NOMO-1 treated with dmso at 0.1 percent for 144 hours (cell line): ENCODE results near the gene TSPAN2.

Source experiments
- DNase-seq: peaks from one replicate; lab custom pipeline; 2025; ENCODE audit not compliant: unreplicated experiment; lab: John Stamatoyannopoulos, UW

The TSPAN2 gene

DNA sequence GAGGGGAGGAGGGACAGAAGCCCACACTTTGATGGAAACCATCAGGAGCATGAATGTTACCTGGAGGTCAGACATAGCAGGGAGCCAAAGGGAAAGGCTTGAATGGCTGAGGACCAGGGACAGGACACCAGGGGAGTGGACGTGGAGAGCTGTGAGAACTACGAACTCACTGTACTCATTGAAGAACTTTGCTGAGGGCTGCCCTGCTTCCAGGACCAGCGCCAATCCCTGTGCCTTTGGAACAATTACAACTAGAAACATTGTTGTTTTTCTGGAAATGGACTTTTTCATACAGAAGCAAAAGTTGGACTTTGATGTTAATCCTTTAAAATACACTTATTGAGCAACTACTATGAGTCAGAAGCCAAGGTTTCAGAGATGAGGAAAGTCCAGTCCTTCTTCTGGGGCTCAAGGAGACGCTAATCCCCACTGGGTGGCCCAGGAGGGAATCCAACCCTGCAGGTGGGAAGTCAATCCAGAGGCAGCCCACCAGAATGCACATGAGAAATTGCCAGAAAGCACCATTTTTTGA lies 12.9 kb downstream of the TSPAN2 start:
- DNase-seq: no peak

DNA sequence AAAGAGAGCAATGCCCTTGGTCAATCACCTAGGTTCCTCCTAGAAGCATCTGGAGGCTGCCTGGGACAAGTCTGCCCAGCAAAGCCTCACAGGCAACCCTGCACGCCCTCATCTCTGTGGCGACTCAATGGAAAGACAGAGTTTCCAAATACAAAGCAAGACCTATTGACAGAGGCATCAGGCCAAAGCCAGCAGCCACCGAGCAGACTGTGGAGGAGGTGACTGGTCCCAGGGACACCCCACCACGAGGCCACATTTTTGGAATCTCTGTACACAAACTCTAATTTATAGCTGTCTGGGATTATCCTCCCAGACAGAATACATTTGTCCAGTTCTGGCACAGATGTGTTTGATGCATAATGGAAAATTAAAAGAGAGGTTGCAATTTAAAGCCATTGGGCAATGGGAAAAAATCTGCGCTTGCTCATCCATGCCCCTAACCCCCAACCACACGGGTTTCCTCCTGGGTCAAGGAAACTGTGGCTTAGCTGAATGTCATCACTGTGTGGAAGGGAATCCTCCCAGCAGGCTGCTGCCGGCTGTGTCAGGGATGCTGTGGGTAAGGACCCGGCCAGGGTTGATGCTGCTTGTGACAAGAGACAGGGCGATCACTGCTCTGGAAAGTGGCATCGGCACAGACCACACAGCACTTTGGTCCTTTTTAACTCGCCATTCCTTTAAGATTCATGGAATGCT lies 14.3 kb downstream of the TSPAN2 start:
- DNase-seq: no peak

DNA sequence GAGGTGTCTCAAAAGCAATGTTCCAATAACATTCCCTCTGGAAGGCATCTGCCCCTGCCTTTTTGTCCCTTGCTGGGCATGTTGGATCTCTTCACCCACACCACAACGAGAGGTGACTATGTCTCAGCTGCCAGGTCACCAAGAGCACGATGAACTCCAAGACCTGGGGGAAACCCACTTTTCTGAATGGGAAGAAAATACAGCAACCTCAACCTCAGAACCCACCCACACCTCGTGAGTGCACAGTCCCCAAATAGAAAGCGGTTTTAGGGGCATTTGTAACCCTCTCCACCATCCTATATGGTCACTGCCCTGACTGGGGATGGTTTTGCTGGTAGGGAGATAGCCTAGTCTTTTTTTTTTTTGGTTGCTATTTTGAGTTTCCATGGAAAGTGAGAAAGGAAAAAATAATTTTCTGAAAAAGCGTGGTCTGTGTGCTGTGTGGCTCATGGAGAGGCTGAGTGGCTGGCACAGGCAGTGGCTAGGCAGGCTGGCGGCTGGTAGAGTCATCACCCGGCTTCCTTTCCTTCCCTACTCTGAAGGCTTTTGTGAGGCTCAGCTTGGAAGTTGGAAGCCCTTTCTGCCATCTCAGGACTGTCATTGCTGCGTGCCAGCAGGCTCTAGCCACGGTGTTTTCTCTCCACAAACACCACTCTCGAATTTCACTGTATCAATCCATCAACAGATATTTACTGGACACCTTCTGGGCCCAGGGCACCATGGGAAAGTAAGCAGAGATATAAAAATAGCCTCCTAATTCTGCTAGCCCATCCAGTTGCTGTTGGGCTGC lies 15.8 kb downstream of the TSPAN2 start:
- DNase-seq: no peak

DNA sequence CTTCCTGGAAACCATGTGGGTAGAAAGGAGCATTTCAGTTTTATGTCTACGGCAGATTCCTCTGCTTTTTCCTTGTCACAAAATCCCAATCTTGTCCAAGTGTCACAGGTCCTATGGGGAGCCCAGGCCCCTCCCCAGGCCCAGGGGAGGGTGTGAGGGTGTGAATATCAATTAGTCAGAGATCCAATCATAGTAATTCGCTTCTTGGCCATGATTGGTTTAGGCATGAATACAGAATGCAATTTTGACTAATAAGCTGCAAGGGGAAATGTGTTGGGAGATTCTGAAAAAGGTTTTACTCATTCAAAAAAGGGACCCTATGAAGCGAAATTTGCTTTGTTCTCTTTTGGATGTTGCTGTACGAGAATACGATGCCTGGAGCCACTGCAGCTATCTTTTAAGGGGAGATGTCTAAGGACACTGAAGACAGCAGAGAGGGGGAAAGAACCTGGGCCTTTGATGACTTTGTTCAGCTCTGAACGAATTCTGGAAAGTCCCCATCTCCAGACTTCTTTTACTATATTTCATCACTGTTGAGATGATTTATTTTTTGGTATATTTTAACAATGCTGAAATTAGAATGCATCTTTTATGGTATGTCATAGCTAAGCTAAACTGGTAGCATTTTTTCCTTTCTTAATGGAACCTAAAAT lies 18.2 kb downstream of the TSPAN2 start:
- DNase-seq: no peak

DNA sequence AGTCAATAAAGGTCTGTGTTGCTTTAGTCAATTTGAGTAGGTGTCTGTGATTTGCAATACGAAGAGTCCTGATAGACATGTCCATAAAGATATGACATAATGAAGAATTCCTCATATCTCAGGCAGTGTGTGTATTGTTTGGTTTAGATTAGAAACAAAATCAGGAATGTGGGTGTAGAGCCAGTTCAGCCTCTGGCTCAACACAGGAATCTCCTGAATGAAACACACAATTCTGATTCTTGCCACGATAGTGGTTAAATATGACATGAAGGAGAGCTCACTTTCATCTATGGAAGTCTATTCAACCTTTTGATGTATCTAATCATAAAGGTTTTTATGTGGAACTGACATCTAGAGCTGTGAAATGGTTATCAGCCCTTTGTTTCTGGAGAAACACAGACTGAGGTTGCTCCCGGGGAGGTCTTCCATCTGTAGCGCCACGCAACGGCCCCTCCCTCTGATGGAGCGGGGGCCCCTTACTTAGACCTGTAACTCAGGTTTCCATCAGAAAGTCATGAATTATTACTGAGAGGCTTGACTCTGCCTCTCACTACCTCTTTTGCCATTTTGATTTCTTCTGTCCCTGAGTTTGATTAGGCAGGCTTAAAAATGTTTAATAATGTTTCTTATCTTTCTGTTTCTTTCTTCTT lies 19.5 kb downstream of the TSPAN2 start:
- DNase-seq: no peak

DNA sequence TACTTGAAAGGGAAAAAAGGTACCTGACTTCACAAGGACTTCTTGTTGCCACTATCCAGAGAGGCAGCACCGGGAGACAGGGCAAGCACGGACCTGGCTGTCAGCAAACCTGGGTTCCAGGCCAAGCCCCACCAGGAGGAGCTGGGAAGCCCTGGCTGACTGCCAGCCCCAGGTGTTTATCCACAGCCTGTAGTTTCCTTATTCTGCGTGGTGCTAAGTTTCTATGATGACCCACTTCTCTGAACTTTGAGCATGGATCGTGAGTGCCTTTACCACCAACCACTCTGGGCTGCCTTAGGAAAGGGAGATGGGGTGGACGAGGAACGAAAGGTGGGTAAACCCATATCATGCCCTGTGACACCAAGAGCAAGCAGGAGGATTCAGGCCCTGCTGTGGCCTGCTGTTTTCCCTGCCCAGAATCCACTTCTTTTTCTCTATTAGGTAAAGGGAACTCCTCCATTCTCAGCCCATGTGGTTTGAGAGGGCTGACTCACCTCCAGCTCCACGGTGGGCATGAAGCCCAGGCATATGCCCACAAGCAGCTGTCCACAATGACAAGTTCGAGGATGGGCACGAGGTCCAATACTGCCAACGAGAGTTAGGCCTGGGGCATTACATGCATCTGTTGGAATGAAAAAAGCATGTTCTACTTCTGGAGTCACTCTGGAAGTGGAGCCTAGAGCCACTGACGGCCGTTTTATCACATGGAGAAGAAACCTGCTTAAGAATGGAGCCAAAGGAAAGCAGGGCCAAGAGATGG lies 20.3 kb downstream of the TSPAN2 start:
- no peak for DNase-seq

DNA sequence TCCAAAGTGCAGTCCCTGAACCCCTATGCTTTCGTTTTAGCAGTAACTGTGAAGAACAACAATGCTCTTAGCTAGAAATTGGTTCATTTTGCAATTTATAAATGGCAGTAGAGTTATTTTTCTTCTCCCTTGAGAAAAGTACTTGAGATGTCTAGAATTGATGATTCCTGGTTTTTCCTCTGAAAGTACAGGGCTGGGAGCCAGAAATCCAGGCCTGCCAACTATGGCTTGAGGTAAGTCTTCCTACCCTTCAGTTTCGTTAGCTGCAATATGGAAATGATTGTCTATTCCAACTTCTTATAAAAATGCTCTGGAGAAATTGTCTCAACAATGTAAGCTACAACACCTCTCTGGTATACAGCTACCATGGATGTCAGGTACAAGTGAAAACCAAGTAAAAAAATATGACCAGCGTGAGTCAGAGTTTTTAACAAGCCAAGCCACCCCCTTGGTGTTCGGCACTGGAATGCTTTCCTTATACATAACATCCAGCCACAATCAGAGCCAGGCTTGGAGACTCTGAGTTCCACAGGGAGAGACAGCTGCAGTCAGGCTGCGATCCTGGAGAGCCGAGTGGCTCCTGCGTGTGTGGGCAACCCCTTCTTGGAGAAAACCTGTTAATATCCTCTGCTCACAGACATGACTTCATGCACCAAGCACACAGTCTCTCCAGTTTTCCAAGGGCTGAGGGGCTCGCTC lies 22.0 kb downstream of the TSPAN2 start:
- no peak for DNase-seq

DNA sequence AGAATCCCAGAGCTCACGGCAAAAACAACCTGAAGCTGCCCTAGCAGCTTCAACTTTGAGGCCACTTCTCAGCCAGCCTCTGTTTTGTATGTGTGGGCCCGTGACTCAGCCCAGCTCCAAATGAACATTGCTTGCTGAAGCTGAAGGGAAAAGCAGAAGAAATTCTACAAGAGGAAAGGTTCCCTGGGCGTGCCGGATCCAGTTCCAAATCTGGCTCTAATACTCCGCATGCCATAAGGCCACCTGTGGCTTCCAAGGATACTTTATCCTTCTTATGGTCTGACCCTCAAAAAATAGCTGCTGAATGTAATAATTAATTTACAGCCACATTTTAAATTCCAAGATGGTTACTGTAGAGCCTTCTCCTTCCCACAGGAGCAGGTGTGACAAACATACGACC lies 24.3 kb downstream of the TSPAN2 start:
- no peak for DNase-seq

DNA sequence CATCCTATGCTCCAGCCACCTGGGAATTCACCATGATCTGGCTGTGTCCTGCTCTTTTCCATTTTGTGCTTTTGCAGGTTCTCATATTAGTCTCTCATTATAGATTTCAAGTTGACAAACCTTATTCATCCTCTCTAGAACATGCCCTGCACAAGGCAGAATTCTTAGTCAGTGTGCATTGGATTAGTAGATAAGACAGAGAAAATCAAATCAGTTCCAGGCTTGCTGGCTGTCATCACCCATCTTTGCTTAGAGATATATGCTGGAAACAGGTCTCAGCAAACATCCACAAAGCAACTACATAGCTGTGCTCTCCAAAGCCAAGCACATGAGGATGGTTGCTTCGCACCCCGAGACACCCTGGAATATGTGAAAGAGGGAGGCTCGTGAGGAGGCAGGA lies 24.8 kb downstream of the TSPAN2 start:
- DNase-seq: no peak

DNA sequence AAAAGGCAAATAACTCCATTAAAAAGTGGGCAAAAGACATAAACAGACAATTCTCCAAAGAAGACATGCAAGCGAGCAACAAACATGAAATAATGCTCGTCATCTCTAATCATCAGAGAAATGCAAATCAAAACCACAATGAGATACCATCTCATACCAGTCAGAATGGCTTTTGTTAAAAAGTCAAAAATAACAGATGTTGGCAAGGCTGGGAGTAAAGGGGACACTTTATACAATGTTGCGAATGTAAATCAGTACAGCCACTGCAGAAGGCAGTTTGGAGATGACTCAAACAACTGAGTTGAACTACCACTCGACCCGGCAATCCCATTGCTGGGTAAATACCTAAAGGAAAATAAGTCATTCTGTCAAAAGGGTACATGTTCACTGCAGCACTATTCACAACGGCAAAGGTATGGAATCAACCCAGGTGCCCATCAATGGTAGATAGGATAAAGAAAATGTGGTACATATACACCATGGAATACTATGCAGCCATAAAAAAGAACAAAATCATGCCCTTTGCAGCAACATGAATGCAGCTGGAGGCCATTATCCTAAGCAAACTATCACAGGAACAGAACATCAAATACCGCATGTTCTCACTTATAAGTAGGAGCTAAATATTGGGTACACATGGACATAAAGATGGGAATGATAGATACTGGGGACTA lies 25.9 kb downstream of the TSPAN2 start:
- no peak for DNase-seq

DNA sequence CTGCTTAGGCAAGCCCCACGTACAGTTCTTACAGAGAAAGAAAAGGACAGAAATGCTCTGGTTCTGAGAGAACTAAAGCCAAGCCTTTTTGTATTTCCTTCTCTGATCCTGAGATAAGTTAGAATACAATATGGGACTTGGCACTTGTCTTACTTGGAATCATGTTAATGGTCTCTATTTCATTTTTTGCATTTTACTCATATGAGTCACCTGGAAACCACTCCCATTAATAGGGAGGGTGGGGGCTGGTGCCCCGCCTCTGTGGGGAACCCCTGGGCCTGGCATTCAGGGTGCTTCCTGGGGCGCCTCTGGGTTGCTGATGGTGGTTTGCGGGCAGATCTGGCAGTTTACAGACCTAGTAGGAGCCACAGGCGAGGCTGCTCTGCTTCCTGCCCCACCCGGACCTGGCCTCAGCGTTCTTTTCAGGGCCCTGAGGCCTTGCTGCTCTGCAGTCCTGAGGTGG lies 26.7 kb downstream of the TSPAN2 start:
- DNase-seq: peak; percentile 42

DNA sequence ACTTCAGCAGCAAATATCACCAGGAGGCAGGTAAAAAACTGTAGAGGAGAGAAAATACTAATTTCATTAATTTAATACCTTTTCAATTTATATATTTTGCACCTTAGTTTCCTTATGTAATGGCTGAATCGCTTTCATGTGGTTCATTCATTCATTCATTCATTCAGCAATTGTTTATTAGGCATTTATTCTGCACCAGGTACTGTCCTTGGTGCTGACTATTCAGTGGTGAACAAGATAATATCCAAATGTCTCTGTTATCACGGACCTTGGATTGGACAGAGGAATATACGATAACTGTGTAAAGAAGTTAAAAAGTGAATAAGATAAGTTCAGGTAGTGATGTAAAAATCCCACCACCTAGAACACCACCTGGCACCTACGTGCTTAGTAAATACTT lies 28.8 kb downstream of the TSPAN2 start:
- no peak for DNase-seq

DNA sequence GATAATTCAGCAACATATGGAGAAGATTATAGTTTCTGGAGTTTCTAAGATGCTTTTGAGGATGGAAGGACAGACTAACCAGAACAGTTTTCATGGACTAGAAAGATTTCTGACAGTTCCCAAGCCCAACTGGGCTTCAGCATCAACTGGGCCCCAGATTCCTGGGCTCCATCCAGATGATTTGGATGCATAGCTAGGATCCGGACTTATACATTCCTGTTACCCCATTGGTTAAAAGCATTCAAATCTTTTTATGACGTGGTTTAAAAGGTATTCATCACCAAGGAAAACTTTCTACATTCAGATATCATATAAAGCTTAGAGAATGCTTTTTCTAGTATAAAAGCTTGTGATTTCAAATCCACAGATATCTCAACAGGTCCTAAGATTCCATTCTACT lies 30.0 kb downstream of the TSPAN2 start:
- no peak for DNase-seq

DNA sequence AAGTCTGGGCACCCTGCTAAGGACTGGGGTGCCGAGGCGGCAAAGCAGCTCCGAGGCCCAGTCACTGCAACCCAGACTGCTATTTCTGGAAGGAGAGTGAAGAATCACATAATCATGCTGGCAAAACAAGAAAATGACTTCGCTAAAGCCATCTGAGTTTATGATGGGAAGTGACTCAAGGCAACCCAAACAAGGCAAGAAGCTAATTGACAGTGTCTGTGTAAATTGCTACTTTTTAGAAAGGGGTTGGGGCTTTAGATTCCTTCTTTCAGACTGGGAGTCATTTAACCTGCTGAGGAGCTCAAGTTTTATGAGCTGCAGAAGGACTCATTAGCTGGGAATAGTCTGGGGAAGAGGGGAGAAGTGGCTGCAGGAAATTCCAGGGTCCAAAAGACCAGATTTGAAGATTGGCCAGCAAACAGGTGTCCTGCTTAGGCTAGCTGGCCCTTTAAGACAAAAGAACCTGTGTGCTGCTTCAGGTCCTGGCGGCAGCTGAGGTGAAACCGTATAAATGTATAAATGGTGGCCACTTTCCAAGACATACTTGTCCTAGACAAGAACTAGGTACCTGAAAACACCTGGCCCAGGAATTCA lies 31.5 kb downstream of the TSPAN2 start:
- DNase-seq: no peak

DNA sequence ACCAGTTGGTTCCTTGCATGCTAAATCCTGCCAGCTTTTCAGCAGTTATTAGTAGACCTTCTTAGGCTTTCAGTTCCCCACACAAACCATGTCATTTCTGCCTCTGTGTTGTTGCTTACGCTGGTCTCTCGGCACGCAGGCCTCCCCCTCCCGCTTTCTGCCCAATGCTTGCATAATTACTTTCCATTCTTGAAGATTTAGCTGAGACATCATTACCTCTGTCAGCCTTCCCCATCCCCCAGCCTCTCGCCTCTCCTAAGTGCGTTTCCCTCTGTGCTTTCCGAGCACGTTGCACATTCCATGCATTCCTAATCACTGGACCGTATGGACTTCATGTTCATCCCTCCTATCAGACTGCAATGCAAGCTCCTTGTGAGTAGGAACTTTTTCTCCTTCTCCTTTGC lies 32.9 kb downstream of the TSPAN2 start:
- DNase-seq: peak; percentile 92

DNA sequence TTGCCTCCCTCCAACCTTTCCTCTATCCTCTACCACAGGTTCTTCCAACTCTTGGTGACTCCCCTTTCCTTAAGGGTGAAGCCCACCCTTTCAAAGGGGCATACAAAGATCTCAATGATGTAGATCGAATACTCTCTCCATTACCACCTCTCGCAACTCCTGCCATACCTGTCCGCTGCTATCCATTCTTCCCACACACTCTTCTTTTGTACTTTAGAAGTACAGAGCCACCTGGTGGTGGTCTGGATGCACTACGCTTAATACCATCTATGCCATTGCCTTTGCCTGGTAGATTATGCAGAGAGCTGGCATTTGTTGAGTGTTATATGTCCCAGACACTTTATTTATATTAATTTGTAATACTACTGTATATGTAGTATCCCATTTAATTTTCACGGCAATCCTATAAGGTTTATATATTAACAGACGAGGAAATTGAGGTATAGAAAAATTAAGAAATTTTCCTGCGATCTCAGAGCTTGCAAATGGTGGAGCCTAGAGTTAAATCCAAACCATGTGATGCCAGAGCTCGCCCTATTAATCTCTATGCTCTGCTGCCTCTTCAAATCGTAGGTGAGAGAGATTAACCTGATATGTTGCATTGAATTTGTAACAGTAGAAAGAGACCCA lies 36.7 kb downstream of the TSPAN2 start:
- peak; percentile 50 for DNase-seq

DNA sequence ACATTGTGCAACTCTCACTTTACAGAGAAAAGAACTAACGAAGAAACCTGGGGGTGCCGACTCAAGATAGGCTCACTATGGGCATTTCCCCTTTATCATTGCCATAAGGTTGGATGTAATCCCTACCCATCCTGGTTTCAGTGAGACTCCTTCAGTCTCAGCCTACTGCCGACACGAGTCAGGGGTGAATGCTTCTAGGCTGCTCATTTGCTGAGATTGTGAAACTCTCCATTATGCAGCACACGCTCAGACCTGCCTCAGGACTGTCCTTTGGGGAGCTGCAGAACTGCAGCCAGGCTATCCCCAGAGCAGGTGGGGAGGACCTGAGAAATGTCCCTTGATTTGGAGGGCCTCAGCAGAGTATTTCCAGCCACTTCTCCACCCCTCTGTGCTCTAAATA lies 37.5 kb downstream of the TSPAN2 start:
- no peak for DNase-seq

DNA sequence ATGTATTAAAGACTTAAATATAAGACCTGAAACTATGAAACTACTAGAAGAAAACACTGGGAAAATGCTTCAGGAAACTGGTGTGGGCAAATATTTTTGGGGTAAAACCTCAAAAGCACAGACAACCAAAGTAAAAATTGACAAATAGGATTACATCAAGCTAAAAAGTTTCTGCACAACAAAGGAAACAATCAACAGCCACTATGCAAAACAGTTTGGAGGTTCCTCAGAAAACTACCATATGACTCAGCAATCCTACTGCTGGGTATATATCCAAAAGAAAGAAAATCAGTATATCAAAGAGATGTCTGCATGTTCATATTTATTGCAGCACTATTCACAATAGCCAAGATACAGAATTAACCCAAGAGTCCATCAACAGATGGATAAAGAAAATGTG lies 42.6 kb downstream of the TSPAN2 start:
- no peak for DNase-seq

DNA sequence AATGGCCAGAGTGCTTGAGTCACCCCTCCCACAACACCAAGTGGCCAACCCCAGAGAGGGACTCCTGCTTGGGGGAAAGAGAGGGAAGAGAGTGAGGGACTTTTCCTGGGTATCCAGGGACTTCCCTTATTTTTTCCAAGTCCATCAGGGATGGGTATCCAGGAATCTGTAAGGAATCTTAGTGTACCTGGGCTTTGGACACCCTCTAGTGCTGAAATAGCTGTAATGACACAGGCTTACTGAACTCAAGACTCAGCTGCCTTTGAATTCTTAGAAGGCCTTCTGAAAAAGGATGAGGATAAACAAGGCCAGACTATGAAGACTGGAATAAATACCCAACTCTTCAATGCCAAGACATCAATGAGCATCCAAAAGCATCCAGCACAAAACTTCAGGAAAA lies 47.6 kb downstream of the TSPAN2 start:
- DNase-seq: no peak
